ENCODE data around the gene PIP5K1A.
A peak's percentile ranks its signal among the peaks of the same experiment; 100 is the strongest.

The PIP5K1A gene

DNA sequence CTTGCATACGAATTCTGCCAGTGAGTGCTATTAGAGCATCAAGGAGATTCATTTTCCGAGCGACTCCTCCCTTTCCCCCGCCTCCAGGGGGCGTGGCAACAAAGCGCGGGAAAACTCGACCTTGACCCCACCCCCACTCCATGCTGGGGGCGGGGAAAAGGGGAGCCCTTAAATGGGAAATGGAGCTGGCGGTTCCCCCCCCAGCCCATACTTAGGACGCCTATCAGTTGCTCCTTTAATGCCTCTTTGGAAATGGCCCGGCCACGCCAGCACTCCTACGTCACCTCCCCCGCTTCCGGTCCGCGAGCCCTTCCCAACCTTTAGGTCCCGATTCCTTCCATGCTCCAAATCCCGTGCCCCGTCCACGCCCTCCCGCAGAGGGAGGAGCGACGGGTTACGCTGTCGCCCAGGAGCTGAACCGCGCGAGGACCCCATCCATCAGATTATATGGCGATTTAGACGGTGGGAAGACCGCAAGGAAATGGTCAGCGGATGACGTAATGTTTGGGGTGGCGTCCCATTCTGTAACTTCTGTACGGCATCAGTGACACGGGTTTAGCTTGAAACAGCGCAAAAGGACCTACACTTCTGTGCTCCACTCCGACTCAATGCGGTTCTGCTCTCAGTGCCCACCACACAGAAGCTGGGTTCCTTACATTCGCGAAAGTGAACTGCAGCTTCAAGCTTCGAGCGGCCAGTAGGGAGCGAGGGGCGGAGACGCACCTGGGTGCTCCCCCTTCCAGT lies 83.0 kb downstream of the PIP5K1A start (continued):
- TF ChIP-seq PRDM4 (tag by site-specific recombination; IDR thresholded peaks at IDR 0.05) (peak; percentile 67; the same call in 1 of the 2 replicates), ZNF211 (tag by site-specific recombination; IDR thresholded peaks at IDR 0.05; ENCODE audit: low read depth) (no peak), ZNF16 (tag by site-specific recombination; IDR thresholded peaks at IDR 0.05; ENCODE audit: low read depth) (no peak), PRDM6 (tag by site-specific recombination; IDR thresholded peaks at IDR 0.05) (no peak), ZBTB11 (tag by site-specific recombination; conservative IDR thresholded peaks at IDR 0.05; ENCODE audit: low read depth) (peak; percentile 76), ZNF433 (tag by site-specific recombination; IDR thresholded peaks at IDR 0.05; ENCODE audit: low read depth) (no peak), ZNF114 (tag by site-specific recombination; IDR thresholded peaks at IDR 0.05) (no peak), GLI4 (tag by site-specific recombination; IDR thresholded peaks at IDR 0.05) (no peak), KLF7 (tag by site-specific recombination; IDR thresholded peaks at IDR 0.05; ENCODE audit: borderline replicate concordance) (peak; percentile 73; the same call in 1 of the 2 replicates), ZNF175 (tag by site-specific recombination; IDR thresholded peaks at IDR 0.05) (no peak), ZNF132 (tag by site-specific recombination; IDR thresholded peaks at IDR 0.05; ENCODE audit: borderline replicate concordance) (no peak), SCRT1 (tag by site-specific recombination; IDR thresholded peaks at IDR 0.05; ENCODE audit: borderline replicate concordance) (no peak), ZBTB17 (tag by site-specific recombination; IDR thresholded peaks at IDR 0.05) (peak; percentile 73), KLF1 (tag by site-specific recombination; IDR thresholded peaks at IDR 0.05) (peak; percentile 85)
- TF ChIP-seq, protein P1, sequence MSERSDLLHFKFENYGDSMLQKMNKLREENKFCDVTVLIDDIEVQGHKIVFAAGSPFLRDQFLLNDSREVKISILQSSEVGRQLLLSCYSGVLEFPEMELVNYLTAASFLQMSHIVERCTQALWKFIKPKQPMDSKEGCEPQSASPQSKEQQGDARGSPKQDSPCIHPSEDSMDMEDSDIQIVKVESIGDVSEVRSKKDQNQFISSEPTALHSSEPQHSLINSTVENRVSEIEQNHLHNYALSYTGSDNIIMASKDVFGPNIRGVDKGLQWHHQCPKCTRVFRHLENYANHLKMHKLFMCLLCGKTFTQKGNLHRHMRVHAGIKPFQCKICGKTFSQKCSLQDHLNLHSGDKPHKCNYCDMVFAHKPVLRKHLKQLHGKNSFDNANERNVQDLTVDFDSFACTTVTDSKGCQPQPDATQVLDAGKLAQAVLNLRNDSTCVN (tag by site-specific recombination; optimal IDR thresholded peaks at IDR 0.05), result peak; percentile 61
- TF ChIP-seq, protein P2, sequence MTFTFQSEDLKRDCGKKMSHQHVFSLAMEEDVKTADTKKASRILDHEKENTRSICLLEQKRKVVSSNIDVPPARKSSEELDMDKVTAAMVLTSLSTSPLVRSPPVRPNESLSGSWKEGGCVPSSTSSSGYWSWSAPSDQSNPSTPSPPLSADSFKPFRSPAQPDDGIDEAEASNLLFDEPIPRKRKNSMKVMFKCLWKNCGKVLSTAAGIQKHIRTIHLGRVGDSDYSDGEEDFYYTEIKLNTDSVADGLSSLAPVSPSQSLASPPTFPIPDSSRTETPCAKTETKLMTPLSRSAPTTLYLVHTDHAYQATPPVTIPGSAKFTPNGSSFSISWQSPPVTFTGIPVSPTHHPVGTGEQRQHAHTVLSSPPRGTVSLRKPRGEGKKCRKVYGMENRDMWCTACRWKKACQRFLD (tag by site-specific recombination; IDR thresholded peaks at IDR 0.05), result no peak
- TF ChIP-seq, protein P3, sequence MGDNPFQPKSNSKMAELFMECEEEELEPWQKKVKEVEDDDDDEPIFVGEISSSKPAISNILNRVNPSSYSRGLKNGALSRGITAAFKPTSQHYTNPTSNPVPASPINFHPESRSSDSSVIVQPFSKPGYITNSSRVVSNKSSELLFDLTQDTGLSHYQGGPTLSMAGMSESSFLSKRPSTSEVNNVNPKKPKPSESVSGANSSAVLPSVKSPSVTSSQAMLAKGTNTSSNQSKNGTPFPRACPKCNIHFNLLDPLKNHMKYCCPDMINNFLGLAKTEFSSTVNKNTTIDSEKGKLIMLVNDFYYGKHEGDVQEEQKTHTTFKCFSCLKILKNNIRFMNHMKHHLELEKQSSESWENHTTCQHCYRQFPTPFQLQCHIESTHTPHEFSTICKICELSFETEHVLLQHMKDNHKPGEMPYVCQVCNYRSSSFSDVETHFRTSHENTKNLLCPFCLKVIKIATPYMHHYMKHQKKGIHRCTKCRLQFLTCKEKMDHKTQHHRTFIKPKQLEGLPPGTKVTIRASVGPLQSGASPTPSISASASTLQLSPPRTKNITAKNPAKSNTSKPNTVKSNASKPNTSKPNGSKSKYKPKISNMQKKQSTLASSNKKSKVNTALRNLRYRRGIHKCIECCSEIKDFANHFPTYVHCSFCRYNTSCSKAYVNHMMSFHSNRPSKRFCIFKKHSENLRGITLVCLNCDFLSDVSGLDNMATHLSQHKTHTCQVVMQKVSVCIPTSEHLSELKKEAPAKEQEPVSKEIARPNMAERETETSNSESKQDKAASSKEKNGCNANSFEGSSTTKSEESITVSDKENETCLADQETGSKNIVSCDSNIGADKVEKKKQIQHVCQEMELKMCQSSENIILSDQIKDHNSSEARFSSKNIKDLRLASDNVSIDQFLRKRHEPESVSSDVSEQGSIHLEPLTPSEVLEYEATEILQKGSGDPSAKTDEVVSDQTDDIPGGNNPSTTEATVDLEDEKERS (tag by site-specific recombination; IDR thresholded peaks at IDR 0.05), result peak; percentile 74; the same call in 1 of the 2 replicates
- TF ChIP-seq, protein P4, sequence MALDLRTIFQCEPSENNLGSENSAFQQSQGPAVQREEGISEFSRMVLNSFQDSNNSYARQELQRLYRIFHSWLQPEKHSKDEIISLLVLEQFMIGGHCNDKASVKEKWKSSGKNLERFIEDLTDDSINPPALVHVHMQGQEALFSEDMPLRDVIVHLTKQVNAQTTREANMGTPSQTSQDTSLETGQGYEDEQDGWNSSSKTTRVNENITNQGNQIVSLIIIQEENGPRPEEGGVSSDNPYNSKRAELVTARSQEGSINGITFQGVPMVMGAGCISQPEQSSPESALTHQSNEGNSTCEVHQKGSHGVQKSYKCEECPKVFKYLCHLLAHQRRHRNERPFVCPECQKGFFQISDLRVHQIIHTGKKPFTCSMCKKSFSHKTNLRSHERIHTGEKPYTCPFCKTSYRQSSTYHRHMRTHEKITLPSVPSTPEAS (tag by site-specific recombination; IDR thresholded peaks at IDR 0.05), result peak; percentile 54; the same call in 1 of the 2 replicates
